Natural killer cell (primary cell): Measurements from ENCODE around the gene DPEP2. TPM values are rescaled to one million over a fixed set of nuclear protein-coding genes. Genes with fewer than 3 reads are reported as not detected.

Experiments used
- ATAC-seq, 3 donors: fragments of 150-1000 bp in 2 of 3; fragments of 200-7000 bp in 1 of 3; cut with Tn5 transposase; 1 replicate in 1 of 3; 2 replicates in 2 of 3; pipeline ENCODE4 v1.10.0; 2021; ENCODE audit warnings: mild to moderate bottlenecking in 2 of 3, moderate library complexity in 2 of 3
- DNase-seq, 2 donors: peaks; one replicate each; pipeline versions ENCODE4 v3.0.0 to v3.0.0-alpha.2; 2013 to 2021; ENCODE audit warnings: mixed read lengths in 1 of 2
- H3K27ac ChIP-seq: one replicate; pipeline ENCODE4 v1.5.1; 2013; ENCODE audit warnings: mild to moderate bottlenecking, low read length
- H3K27me3 ChIP-seq: one replicate; pipeline ENCODE4 v1.6.1; 2013; ENCODE audit warnings: low read length; ENCODE audit not compliant: control insufficient read depth, insufficient read depth
- H3K36me3 ChIP-seq: one replicate; pipeline ENCODE4 v1.6.1; 2013; ENCODE audit warnings: low read length; ENCODE audit not compliant: control insufficient read depth, insufficient read depth
- H3K4me1 ChIP-seq: one replicate; pipeline ENCODE4 v1.6.1; 2013; ENCODE audit warnings: low read length; ENCODE audit not compliant: control insufficient read depth, insufficient read depth
- H3K4me3 ChIP-seq: one replicate; pipeline ENCODE4 v1.5.1; 2013; ENCODE audit warnings: low read length
- H3K9me3 ChIP-seq: one replicate; pipeline ENCODE4 v1.6.1; 2013; ENCODE audit warnings: low read length; ENCODE audit not compliant: control insufficient read depth, insufficient read depth
- H3K27ac Mint-ChIP-seq, 2 donors: one replicate each; pipeline ENCODE4 v1.8.0; 2022; ENCODE audit warnings: mild to moderate bottlenecking in 2 of 2, mixed read lengths in 2 of 2, moderate library complexity in 1 of 2
- H3K27me3 Mint-ChIP-seq, 2 donors: one replicate each; pipeline ENCODE4 v1.8.0; 2022; ENCODE audit warnings: low read depth in 2 of 2, mixed read lengths in 2 of 2
- H3K36me3 Mint-ChIP-seq: one replicate; pipeline ENCODE4 v1.8.0; 2022; ENCODE audit warnings: mixed read lengths
- H3K4me1 Mint-ChIP-seq, 2 donors: one replicate each; pipeline ENCODE4 v1.8.0; 2022; ENCODE audit warnings: mixed read lengths in 2 of 2
- H3K4me3 Mint-ChIP-seq: one replicate; pipeline ENCODE4 v1.8.0; 2022; ENCODE audit warnings: mild to moderate bottlenecking, moderate library complexity, mixed read lengths
- H3K9me3 Mint-ChIP-seq, 2 donors: one replicate each; pipeline ENCODE4 v1.8.0; 2022; ENCODE audit warnings: mixed read lengths in 2 of 2
- WGBS: methylation state at CpG from one replicate; pipeline ENCODE4 v1.1.7; 2013; ENCODE audit warnings: missing lambda C conversion rate; ENCODE audit not compliant: insufficient coverage; 5-methylcytosine and 5-hydroxymethylcytosine counted together
- intact Hi-C: fragments of 100-400 bp; cut with micrococcal nuclease; formaldehyde crosslinking; loops from one replicate; pipeline ENCODE4 v1.14.2; 2022
- total RNA-seq, 4 donors: library from RNA; stranded (reverse); fragments of 120-200 nt in 1 of 4; gene quantifications; one replicate each; pipeline versions ENCODE4 v1.2.3 to v1.2.4, GENCODE V29; 2013 to 2022
- TF ChIP-seq, protein P1 (sequence below): fragments of 200-600 bp; IDR thresholded peaks from one replicate; pipeline ENCODE4 v1.8.0; 2022; ENCODE audit warnings: antibody characterized with exemption

DPEP2 gene
- total RNA-seq, 3 donors from 2014 or later (not counting 1 experiment from before 2014, with no cell fraction given) = 47.2 to 64.1 (median 61.8) TPM

DNA sequence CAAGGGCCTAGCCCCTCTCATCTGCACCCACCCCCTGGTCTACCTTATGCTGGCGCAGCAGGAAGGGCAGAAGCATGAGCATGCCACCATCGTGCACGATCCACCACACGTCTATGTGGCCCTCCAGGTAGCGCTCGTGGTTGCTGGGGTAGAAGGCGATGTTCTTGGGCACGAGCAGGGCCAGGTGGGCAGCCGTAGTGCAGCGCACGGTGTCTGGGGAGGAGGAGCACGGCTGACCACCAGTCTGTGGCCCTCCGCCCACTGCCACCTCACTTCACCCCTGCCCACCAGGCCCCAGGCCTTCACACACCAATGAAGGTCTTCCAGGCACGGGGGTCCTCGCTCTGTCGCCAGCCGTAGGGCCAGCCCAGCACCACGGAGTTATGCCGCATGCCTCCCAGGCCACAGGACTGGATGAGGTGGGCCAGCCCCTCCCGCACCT lies 53.1 kb downstream of the DPEP2 start:
- no peaks in the 10 kb centered on the region for H3K36me3 Mint-ChIP-seq
- peaks cover 9 to 11% of the 10 kb centered on the region in 2 donors for H3K4me1 Mint-ChIP-seq
- no peak overlapping the region for H3K27ac ChIP-seq
- peaks cover 14% of the 10 kb centered on the region for H3K4me1 ChIP-seq
- DNase-seq (no peak), ATAC-seq (no peak)
- H3K9me3 ChIP-seq = no peaks in the 10 kb centered on the region
- no peaks in the 10 kb centered on the region for H3K27me3 ChIP-seq
- TF ChIP-seq, protein P1, sequence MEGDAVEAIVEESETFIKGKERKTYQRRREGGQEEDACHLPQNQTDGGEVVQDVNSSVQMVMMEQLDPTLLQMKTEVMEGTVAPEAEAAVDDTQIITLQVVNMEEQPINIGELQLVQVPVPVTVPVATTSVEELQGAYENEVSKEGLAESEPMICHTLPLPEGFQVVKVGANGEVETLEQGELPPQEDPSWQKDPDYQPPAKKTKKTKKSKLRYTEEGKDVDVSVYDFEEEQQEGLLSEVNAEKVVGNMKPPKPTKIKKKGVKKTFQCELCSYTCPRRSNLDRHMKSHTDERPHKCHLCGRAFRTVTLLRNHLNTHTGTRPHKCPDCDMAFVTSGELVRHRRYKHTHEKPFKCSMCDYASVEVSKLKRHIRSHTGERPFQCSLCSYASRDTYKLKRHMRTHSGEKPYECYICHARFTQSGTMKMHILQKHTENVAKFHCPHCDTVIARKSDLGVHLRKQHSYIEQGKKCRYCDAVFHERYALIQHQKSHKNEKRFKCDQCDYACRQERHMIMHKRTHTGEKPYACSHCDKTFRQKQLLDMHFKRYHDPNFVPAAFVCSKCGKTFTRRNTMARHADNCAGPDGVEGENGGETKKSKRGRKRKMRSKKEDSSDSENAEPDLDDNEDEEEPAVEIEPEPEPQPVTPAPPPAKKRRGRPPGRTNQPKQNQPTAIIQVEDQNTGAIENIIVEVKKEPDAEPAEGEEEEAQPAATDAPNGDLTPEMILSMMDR = no peak
- no peak overlapping the region for H3K27ac Mint-ChIP-seq
- H3K9me3 Mint-ChIP-seq = no peaks in the 10 kb centered on the region
- H3K36me3 ChIP-seq = peaks cover 29% of the 10 kb centered on the region
- H3K27me3 Mint-ChIP-seq = no peaks in the 10 kb centered on the region
- intact Hi-C loops = no loop called here
- no peak overlapping the region for H3K4me3 Mint-ChIP-seq
- no peak overlapping the region for H3K4me3 ChIP-seq
- 95% methylated on average over 20 of the region's 20 CpGs for WGBS

DNA sequence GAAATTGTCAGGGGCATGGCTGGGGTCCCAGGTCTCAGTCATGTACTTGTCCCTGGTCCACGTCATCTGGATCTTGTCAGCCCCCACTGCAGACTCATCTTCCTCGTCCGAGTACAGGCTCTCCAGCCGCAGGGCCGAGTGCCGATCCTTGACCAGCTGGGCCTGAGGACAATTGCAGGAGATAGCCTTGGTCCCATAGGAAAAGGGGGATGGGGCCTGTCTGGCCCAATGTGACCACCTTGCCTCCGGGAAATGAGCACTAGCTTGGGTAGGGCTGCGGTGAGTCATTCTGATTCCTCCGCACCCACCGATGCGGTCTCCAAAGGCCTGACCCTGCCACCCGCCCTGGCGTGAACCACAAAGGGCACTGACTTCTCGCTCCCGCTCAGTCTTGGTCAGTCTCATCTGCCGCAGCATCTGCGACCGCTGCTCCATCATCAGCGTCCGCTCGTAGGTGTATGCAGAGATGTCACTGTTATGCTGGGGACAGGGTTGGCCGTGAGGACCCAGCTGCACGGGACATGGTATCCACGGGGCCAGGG lies 53.8 kb downstream of the DPEP2 start:
- Histone ChIP-seq H3K9me3 (no peaks in the 10 kb centered on the region), H3K27me3 (no peaks in the 10 kb centered on the region), H3K4me1 (peaks cover 16% of the 10 kb centered on the region), H3K27ac (no peak overlapping the region), H3K4me3 (no peak overlapping the region), H3K36me3 (peaks cover 25% of the 10 kb centered on the region)
- 89% methylated on average over 24 of the region's 24 CpGs for WGBS
- intact Hi-C loops = no loop called here
- Mint-ChIP-seq H3K27me3 (no peaks in the 10 kb centered on the region), H3K4me3 (no peak overlapping the region), H3K4me1 (peaks cover 10 to 13% of the 10 kb centered on the region in 2 donors), H3K9me3 (no peaks in the 10 kb centered on the region), H3K36me3 (no peaks in the 10 kb centered on the region), H3K27ac (no peak overlapping the region)
- ATAC-seq (no peak), DNase-seq (no peak)
- TF ChIP-seq, protein P1 = no peak

DNA sequence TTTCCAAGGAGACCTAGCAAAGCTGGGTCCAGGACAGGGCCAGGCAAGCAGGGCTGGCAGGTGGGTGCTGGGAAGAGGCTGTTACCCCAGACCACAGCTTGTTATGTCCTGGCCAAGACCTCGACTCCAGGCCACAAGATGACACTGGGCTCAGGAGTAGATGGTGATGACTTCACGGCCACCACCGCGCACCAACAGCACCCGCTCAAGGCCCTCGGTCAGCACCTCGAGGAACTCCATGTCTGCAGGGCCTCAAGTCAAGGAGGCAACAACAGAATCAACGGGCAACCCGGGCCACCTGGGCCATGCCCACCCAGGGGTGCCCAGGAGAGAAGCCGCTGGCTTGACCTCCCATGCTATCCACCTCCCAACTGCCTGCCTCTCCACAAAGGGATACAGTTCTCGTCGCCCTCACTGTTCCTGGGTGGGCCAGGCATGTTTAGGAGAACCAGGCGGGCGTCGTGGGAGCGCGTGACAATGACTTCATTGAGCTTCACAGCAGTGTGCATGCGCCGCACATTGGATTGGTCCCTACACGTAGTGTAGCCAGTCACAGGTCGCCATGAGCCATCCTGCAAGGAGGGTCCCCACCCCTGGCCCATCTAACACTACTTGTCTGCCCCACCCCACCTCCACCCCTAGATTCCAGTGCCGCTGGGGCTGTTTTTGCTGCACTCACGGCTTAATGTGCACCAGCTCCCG lies 54.4 kb downstream of the DPEP2 start:
- H3K27ac ChIP-seq = no peak overlapping the region
- H3K4me3 ChIP-seq = no peak overlapping the region
- Mint-ChIP-seq H3K27me3 (no peaks in the 10 kb centered on the region), H3K4me3 (no peak overlapping the region), H3K9me3 (no peaks in the 10 kb centered on the region), H3K27ac (no peak overlapping the region), H3K36me3 (no peaks in the 10 kb centered on the region), H3K4me1 (peaks cover 16 to 20% of the 10 kb centered on the region in 2 donors)
- DNase-seq (no peak), ATAC-seq (no peak)
- TF ChIP-seq, protein P1 = no peak
- intact Hi-C loops = no loop called here
- WGBS = 95% methylated on average over 24 of the region's 24 CpGs
- H3K9me3 ChIP-seq = no peaks in the 10 kb centered on the region
- H3K27me3 ChIP-seq = no peaks in the 10 kb centered on the region
- peaks cover 20% of the 10 kb centered on the region for H3K36me3 ChIP-seq
- peaks cover 22% of the 10 kb centered on the region for H3K4me1 ChIP-seq
